ENCODE measurements around the gene CLSTN2.

- no peak for TF ChIP-seq CTCF (IDR thresholded peaks at IDR 0.05)
- no peak for TF ChIP-seq POLR2A (IDR thresholded peaks at IDR 0.05)
Measured at GRCh38 chr3:139957844-139958243, 22.9 kb downstream of the CLSTN2 start.
